Inflammatory macrophage treated with lipopolysaccharide for 1 hour (primary cell): ENCODE data around the gene RBMS1.

Experiments
- DNase-seq, 2 donors: peaks; one replicate each; pipeline ENCODE4 v3.0.0-alpha.2; 2020 to 2022

Gene RBMS1

DNA sequence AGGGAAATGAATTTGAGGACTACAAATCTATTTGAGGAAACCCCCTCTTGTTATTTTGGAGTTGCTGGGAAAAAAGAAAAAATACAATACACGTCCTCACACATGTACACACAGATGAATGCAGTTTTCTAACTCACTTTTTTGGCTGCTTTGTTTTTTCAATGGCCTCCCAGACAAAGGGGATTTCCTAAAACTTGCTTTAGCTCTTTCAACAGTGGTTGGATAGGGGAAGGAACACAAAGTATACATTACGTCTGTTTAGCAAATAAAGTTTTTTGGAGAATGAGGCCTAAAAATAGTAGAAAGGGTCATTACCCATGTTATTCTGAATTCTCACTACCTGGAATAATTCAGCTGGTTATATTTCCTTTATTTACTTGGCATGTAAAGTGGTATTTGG, 168.2 kb downstream of the RBMS1 start:
- peak; percentile 61 to 68 for DNase-seq

- DNase-seq: no peak
Measured at GRCh38 chr2:160324917-160325316, 168.7 kb downstream of the RBMS1 start.

DNA sequence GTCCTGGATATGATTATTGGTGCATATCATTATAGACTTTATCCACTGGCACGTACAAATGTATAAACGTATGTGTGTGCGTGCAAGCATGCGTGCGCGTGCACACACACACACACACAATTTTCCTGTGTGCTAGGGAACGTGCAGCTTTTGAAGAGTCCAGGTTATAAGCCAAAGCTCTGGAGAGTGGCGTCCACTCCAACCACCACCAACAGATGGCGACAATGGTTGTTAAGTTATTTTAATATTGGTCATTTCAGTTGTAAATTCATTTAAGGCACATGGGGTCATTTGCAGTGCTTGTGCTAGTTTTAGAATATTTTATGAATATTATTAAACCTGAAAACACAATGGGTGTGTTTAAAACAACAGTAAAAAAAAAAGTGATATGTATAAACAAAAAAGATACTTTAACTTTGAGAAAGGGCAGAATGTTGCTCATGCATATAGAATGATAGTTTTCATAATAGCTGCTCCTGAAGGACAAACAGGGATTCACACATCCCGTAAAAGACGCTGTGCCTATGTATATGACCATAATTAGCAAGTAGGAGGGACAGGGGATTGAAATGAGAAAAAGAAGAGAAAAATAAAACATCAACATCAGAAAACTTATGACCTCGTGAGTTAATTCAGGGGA, 169.3 kb downstream of the RBMS1 start:
- peak in 1 of 2 donors; percentile 79 for DNase-seq

GRCh38 chr2:160322320-160322719, 171.3 kb downstream of the RBMS1 start:
- no peak for DNase-seq

GRCh38 chr2:160321006-160321405, 172.6 kb downstream of the RBMS1 start:
- peak in 1 of 2 donors; percentile 46 for DNase-seq

DNA sequence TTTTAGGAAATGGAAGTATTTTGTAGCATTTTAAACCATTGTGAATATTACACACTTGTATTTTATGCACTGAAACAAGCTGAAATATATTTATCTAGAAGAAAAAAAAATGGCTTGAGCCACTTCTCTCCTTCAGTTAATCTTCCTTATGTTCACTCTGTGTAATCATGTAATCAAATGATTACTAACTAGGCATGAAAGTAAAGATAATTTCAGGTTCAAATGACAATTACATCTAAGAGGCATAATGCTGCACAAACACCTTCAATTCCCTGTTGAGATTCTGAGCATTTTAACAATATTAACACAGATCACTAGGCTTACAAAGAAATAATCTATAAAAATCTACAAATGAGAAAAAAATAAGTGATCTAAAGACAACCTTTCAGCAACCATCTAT, 173.9 kb downstream of the RBMS1 start:
- no peak for DNase-seq

DNA sequence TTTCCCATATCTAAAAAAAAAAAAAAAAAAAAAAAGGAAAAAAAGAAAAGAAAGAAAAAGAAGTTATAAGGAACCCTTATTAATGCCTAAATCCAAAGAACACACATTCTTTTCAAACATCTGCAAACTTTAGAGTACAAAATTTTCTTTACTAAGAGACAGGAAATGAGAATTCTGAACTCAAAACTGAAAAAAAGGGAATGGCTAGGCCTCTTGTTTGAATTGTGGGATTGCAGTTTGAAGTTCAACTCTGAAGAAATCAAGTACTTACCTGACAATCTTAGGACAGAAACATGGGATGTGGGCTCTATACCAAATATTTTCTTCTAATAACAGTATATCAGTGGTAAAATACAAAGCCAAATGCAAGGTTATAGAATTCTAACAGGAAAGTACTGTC, 175.4 kb downstream of the RBMS1 start:
- no peak for DNase-seq

GRCh38 chr2:160317181-160318099, 176.2 kb downstream of the RBMS1 start:
- DNase-seq: peak; percentile 61 to 90

DNA sequence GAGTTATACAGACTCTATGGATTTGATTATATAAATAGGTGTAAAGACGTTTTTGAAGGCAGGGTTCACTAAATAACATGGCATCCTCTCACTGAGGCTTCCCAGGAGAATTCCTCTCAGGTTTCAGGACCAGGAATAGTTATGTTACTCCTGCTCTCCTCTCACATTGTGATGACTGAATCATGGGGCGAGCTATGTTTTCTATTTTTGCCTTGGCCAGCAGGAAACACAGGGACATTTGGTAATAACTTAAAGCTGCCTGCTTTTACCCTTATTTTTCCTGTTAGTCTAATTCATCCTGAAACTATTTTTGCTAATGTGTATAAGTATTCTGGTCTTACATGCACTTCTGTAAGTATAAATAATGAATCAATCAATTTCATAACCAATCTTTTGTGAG, 178.3 kb downstream of the RBMS1 start:
- no peak for DNase-seq

GRCh38 chr2:160310118-160310828, 183.3 kb downstream of the RBMS1 start:
- DNase-seq: no peak

- no peak for DNase-seq
Measured at GRCh38 chr2:160309585-160309984, 184.0 kb downstream of the RBMS1 start.

- DNase-seq: no peak
Measured at GRCh38 chr2:160308915-160309314, 184.7 kb downstream of the RBMS1 start.

GRCh38 chr2:160308476-160308875, 185.1 kb downstream of the RBMS1 start:
- no peak for DNase-seq

GRCh38 chr2:160306985-160307384, 186.6 kb downstream of the RBMS1 start:
- DNase-seq: no peak

DNA sequence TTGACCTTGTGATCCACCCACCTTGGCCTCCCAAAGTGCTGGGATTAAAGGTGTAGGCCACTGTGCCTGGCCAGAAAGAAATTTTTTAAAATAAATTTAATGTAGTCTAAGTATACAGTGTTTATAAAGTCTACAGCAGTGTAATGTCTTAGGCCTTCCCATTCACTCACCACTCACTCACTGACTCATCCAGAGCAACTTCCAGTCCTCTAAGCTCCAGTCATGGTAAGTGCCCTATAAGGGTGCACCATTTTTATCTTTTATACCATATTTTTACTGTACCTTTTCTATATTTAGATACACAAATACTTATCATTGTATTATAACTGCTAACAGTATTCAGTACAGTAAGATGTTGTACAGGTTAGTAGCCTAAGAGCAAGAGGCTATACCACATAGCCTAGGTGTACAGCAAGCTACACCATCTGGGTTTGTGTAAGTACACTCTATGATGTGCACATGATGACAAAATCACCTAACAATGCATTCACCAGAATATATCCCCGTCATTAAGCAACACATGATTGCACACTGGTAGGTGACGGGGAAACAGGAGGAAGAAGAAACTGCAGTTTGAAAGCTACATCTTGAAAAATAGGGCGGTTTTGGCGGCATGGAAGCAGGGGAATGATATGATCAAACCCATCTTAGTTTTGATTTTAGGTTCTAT, 188.4 kb downstream of the RBMS1 start:
- DNase-seq: no peak

GRCh38 chr2:160303527-160303926, 190.1 kb downstream of the RBMS1 start:
- no peak for DNase-seq

- no peak for DNase-seq
Measured at GRCh38 chr2:160303076-160303475, 190.5 kb downstream of the RBMS1 start.

GRCh38 chr2:160301420-160301819, 192.2 kb downstream of the RBMS1 start:
- DNase-seq: peak in 1 of 2 donors; percentile 63

GRCh38 chr2:160300203-160300602, 193.4 kb downstream of the RBMS1 start:
- DNase-seq: no peak

DNA sequence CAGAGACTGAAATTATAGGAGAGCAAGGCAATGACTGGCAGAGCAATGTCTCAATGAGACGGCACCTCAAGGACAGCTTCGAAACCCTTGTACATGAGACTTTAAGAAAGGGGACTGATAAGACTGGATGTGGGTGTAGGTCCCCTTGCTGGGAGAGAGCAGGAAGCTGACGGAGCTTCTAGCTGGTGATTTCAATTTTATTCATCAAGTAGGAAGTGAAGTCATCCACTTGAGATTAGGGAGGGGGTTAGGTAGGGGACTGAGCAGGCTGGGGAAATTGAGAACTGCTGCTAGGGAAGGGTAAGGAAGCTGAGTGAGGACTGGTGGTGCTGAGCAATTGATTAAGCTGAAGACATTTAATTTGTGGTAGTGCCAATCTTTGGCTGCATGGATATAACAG, 194.1 kb downstream of the RBMS1 start:
- peak; percentile 57 to 81 for DNase-seq

- no peak for DNase-seq
Measured at GRCh38 chr2:160298960-160299359, 194.6 kb downstream of the RBMS1 start.

- DNase-seq: peak in 1 of 2 donors; percentile 44
Measured at GRCh38 chr2:160295519-160296207, 197.9 kb downstream of the RBMS1 start.
